ENCODE measurements around the gene YARS1.

Gene YARS1

GRCh38 chr1:32817159-32817814, at the start of gene YARS1, which contains the start of gene S100PBP:
Gene YARS1 (minus strand): TSS chr1:32817358. CDS start chr1:32817244, 114 bp downstream.
Gene S100PBP (plus strand): TSS chr1:32817653. CDS start chr1:32826100, 8,447 bp downstream.
- peak; percentile 100 for DNase-seq (ENCODE audit: low read depth in 2 of 2)

GRCh38 chr1:32865639-32866405, 48.7 kb upstream of the YARS1 start:
- DNase-seq (ENCODE audit: low read depth in 2 of 2) = no peak

- DNase-seq (ENCODE audit: low read depth in 2 of 2) = no peak
These were observed 47.3 kb upstream of the YARS1 start for GRCh38 chr1:32864375-32865019.

GRCh38 chr1:32863881-32864245, 46.7 kb upstream of the YARS1 start:
- DNase-seq (ENCODE audit: low read depth in 2 of 2) = no peak

- no peak for DNase-seq (ENCODE audit: low read depth in 2 of 2)
These were observed 46.2 kb upstream of the YARS1 start for GRCh38 chr1:32863218-32863880.

- no peak for DNase-seq (ENCODE audit: low read depth in 2 of 2)
These were observed 44.9 kb upstream of the YARS1 start for GRCh38 chr1:32861904-32862695.

- no peak for DNase-seq (ENCODE audit: low read depth in 2 of 2)
These were observed 43.4 kb upstream of the YARS1 start for GRCh38 chr1:32860566-32860965.

- no peak for DNase-seq (ENCODE audit: low read depth in 2 of 2)
These were observed 42.8 kb upstream of the YARS1 start for GRCh38 chr1:32859915-32860314.

- no peak for DNase-seq (ENCODE audit: low read depth in 2 of 2)
These were observed 41.6 kb upstream of the YARS1 start for GRCh38 chr1:32858791-32859190.

- no peak for DNase-seq (ENCODE audit: low read depth in 2 of 2)
These were observed 41.0 kb upstream of the YARS1 start for GRCh38 chr1:32858136-32858535.

GRCh38 chr1:32855861-32856617, 38.9 kb upstream of the YARS1 start:
- no peak for DNase-seq (ENCODE audit: low read depth in 2 of 2)

GRCh38 chr1:32848354-32849063, 31.4 kb upstream of the YARS1 start:
- no peak for DNase-seq (ENCODE audit: low read depth in 2 of 2)

- no peak for DNase-seq (ENCODE audit: low read depth in 2 of 2)
These were observed 14.7 kb upstream of the YARS1 start for GRCh38 chr1:32831878-32832277.

GRCh38 chr1:32830092-32830852, 13.1 kb upstream of the YARS1 start:
- DNase-seq (ENCODE audit: low read depth in 2 of 2) = no peak

GRCh38 chr1:32828341-32828740, 11.2 kb upstream of the YARS1 start:
- DNase-seq (ENCODE audit: low read depth in 2 of 2) = no peak

GRCh38 chr1:32825181-32825580, 8.0 kb upstream of the YARS1 start:
- no peak for DNase-seq (ENCODE audit: low read depth in 2 of 2)

GRCh38 chr1:32818804-32819541, 1.8 kb upstream of the YARS1 start:
- no peak for DNase-seq (ENCODE audit: low read depth in 2 of 2)
